Measurements from ENCODE around the gene CHRNE. TPM values are rescaled to one million over a fixed set of nuclear protein-coding genes. Genes with fewer than 3 reads are reported as not detected.
"Not testable (repeated sequence)": the region's sequence is repeated elsewhere in the genome, so short reads cannot be mapped to it uniquely, and the experiment has no call there.

Gene CHRNE
- total RNA-seq, 1 experiment from 2014 or later: not detected

DNA sequence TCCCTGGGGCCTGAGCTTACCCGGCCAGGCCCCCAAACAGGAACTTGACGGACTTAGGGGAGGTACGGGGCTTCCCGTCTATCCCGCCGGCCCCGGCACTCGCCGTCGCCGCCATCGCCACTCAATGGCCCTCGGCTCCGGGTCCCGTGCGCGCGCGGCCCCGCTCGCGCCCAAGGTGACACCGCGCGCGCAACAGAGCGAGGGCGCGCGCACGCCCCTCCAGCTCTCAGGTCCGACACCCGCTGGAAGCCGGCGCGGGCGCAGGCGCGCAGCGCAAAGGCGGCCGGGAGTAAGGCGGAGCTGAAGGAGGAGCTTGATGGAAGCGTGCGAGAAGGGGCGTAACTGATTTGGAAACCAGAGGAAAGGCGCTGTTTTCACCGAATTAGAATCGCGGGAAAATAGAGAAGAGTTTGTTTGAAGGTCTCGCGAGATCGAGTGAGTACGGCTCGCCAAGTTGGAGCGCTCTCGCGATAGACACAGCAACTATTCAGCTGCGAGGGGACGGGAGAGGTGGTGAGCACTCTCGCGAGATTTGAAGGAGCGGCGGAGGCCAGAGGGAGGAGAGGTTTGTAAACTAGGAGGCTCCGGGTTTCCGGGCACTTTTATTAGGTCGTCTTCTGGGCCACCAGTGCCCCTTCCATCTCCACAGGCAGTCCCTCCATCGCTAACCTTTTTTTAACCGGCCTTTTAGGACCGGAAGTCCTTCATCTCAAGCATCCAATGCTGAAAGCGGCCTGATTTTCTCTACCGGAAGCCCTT is 37.1 kb upstream of the CHRNE start, which contains the start of the genes RNF167 and SLC25A11:
TSS of gene RNF167 (plus strand) at position 473 of the 759 bp plus-strand sequence. CDS start 642 bp downstream, outside the sequence.
TSS of gene SLC25A11 (minus strand) at position 251 of the 759 bp plus-strand sequence. CDS start at position 115, 136 bp downstream.
- peak; percentile 100 for DNase-seq (ENCODE audit: low read depth)

DNA sequence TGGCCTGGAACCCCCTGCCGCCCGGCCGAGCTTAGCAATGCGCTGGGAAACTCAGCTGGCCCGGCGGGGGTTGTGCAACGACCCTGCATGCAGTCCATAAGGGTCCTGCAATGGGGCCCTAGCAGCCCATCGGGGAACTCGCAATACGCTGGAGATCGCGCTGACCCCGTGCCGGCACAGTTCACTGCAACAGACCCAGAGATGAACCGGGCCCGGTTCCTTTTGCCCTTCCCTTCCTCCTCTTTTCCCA is 36.6 kb upstream of the CHRNE start:
- no peak for DNase-seq (ENCODE audit: low read depth)

DNA sequence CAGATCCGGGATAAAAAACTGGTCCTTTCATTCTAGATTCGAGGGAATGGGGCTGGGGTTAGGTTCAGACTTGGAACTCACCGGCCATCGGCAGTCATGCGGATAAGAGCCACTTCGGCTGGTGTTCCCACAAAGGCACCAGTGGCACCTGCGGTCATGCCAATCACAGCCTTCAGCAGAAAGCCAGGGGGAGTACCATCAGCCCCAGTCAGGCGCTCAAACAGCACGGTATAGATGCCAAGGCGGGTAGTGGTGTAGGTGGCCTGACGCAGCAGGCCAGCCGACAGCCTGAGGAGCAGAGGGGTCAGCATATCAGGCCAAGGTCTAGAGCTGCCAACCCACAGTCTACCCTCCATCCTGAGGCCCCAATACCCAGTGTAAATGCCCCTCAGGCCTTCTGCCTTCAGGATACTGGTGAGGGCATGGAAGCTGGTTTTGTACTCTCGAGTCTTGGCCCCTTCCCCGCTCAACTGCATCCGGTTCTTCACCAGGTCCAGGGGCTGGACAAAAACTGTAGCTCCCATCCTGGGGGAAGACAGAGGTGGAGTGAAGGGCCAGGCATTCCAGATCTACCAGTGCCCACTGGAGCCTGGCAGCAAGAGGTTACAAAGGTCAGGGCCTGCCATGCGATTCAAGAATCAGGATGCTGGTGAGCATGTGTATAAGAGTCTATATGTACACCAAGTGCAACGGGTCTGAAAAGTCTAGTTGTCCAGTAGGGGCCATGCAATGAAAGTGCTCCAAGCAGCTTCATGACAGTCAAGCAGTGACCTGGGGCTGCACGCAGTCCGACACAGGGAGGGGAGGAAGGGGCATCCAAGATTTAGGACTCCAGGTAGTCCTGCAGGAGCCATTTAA is 36.0 kb upstream of the CHRNE start:
- DNase-seq (ENCODE audit: low read depth): no peak

GRCh38 chr17:4938069-4938491 is 35.2 kb upstream of the CHRNE start:
- DNase-seq (ENCODE audit: low read depth): no peak

DNA sequence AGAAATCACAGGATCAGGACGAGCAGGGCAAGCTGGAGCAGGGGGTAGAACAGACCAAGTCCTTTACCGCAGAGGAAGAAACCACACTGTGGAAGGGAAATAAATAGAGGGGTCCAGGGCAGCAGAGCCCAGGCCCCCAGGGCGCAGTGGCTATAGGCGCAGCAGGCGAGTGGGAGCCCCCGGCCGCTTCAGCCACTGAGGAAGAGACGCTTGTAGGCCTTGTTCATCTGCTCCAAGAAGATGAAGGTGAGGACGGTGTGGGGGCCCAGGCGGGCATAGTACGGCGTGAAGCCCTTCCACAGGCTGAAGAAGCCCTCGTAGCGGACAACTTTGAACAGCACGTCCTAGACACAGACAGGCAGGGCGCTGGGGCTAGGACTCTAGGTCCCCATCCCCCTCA is 34.7 kb upstream of the CHRNE start:
- DNase-seq (ENCODE audit: low read depth): no peak

DNA sequence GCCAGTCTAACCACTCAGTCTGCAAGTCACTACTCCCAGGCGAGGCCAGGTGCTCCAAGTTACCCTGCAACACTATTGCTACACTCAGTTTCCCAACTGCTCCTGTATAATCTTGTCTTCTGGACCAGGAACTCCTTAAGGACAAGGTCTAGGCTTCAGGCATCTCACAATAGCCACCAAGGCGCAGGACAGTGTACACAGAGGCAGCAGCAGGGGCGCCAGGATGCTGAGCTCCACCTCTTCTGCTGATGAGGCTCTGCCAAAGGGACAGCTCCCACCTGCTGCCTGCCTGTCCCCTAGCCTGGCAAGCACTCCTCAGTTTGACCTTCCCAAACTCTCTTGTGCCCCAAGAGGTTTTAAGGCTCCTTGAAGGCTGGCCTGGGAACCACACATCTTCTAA is 33.5 kb upstream of the CHRNE start:
- DNase-seq (ENCODE audit: low read depth): no peak

- no peak for DNase-seq (ENCODE audit: low read depth)
Measured at GRCh38 chr17:4935650-4936049, 32.8 kb upstream of the CHRNE start.

GRCh38 chr17:4934173-4934979 is 31.5 kb upstream of the CHRNE start:
- peak; percentile 58 for DNase-seq (ENCODE audit: low read depth)

DNA sequence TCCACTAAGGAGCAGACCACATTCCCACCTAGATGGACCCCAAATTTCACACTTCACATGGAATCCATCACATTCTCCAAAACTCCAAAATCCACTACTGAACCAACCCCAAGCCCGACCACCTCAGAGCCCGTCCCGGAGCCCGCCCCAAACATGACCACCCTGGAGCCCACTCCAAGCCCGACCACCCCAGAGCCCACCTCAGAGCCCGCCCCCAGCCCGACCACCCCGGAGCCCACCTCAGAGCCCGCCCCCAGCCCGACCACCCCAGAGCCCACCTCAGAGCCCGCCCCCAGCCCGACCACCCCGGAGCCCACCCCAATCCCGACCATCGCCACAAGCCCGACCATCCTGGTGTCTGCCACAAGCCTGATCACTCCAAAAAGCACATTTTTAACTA is 30.7 kb upstream of the CHRNE start:
- no peak for DNase-seq (ENCODE audit: low read depth)

DNA sequence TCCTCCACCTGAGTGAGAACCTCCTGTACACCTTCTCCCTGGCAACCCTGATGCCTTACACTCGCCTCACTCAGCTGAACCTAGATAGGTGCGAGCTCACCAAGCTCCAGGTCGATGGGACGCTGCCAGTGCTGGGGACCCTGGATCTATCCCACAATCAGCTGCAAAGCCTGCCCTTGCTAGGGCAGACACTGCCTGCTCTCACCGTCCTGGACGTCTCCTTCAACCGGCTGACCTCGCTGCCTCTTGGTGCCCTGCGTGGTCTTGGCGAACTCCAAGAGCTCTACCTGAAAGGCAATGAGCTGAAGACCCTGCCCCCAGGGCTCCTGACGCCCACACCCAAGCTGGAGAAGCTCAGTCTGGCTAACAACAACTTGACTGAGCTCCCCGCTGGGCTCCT is 29.9 kb upstream of the CHRNE start:
- no peak for DNase-seq (ENCODE audit: low read depth)

DNA sequence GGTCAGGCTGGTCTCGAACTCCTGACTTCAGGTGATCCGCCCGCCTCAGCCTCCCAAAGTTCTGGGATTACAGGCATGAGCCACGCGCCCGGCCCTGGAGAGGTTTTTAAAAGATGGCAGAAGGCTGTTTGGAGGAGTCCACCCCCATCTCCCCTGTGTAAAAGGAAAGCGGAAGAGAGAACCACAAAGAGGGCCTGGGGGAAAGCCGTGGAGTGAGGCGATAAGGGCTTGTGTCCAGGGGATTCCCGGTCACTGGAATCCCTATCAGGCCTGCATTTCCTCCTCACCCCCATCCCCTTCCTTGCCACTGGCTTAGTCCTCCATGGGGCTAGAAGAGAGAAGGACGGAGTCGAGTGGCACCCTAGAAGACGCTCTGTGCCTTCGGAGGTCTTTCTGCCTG is 29.1 kb upstream of the CHRNE start, which contains the start of gene GP1BA:
TSS of gene GP1BA (plus strand) at position 315 of the 400 bp plus-strand sequence. CDS start 328 bp downstream, outside the sequence.
- no peak for DNase-seq (ENCODE audit: low read depth)

GRCh38 chr17:4928881-4929280 is 26.0 kb upstream of the CHRNE start:
- no peak for DNase-seq (ENCODE audit: low read depth)

GRCh38 chr17:4926577-4927335 is 23.9 kb upstream of the CHRNE start:
- DNase-seq (ENCODE audit: low read depth): not testable (repeated sequence)

DNA sequence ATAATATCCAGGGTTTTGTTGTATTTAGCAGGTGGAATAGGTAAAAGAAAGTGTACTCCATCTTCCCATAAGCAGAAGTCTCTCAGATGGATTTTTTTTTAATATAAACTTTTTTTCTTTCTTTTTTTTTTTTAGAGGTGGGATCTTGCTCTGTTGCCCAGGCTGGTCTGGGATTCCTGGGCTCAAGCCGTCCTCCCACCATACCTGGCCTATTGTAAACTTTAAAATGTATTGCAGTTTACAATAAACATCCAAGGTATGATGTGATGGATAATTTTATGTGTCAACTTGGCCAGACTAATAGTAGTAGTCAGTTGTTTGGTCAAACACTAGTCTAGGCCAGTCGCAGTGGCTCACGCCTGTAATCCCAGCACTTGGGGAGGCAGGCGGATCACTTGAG is 18.4 kb upstream of the CHRNE start:
- DNase-seq (ENCODE audit: low read depth): no peak

GRCh38 chr17:4920351-4921048 is 17.6 kb upstream of the CHRNE start:
- no peak for DNase-seq (ENCODE audit: low read depth)

- DNase-seq (ENCODE audit: low read depth): no peak
Measured at GRCh38 chr17:4919511-4920047, 16.7 kb upstream of the CHRNE start.

DNA sequence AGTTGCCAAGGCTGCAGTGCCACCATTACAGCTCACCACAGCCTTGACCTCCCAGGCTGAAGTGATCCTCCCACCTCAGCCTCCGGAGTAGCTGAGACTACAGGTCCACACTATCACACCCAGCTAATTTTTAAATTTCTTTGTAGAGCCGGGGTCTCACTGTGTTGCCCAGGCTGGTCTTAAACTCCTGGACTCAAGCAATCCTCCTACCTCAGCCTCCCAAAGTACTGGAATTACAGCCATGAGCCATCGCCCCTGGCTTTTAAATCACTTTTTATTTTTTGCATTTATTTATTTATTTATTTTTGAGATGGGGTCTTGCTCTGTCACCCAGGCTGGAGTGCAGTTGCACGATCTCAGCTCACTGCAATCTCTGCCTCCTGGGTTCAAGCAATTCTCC is 11.7 kb upstream of the CHRNE start:
- DNase-seq (ENCODE audit: low read depth): not testable (repeated sequence)

GRCh38 chr17:4913994-4914393 is 11.1 kb upstream of the CHRNE start:
- peak; percentile 28 for DNase-seq (ENCODE audit: low read depth)

- DNase-seq (ENCODE audit: low read depth): peak; percentile 96
Measured at GRCh38 chr17:4908711-4909496, 6.0 kb upstream of the CHRNE start.

Measured in LHCN-M2 (cell line).